Cardiac septum (tissue), 1 donor: Measurements from ENCODE around the gene ERCC2. TPM values are rescaled to one million over a fixed set of nuclear protein-coding genes. Genes with fewer than 3 reads are reported as not detected.
"Not testable (repeated sequence)": the region's sequence is repeated elsewhere in the genome, so short reads cannot be mapped to it uniquely, and the experiment has no call there.

Experiments
- DNase-seq: peaks from one replicate; pipeline ENCODE4 v3.0.0-alpha.2; 2020; ENCODE audit warnings: low spot score
- intact Hi-C: fragments of 100-400 bp; cut with DNase I; formaldehyde crosslinking; loops from one replicate; pipeline ENCODE4 v1.14.0; 2022
- long read RNA-seq: library from polyadenylated mRNA; unstranded; transcript quantifications from one replicate; pipeline ENCODE4 v2.0.0, GENCODE V29; 2021
- total RNA-seq: library from RNA; stranded (reverse); fragmentation: NEBNext Ultra II Directional; extraction: Animal tissue kit (Norgen Biotek cat#: 25700); gene quantifications from one replicate; pipeline ENCODE4 v1.2.1, GENCODE V29; 2021
- donor health status: DM: no; HTN: no; CAD: no.

ERCC2 gene
- total RNA-seq = 12.4 TPM
- long read RNA-seq, full-length matches to known transcripts = 6 of 10 reads
- long read RNA-seq, partial matches to known transcripts = 1 of 10 reads
- long read RNA-seq, other reads (novel, unspliced or antisense) = 3 of 10 reads

DNA sequence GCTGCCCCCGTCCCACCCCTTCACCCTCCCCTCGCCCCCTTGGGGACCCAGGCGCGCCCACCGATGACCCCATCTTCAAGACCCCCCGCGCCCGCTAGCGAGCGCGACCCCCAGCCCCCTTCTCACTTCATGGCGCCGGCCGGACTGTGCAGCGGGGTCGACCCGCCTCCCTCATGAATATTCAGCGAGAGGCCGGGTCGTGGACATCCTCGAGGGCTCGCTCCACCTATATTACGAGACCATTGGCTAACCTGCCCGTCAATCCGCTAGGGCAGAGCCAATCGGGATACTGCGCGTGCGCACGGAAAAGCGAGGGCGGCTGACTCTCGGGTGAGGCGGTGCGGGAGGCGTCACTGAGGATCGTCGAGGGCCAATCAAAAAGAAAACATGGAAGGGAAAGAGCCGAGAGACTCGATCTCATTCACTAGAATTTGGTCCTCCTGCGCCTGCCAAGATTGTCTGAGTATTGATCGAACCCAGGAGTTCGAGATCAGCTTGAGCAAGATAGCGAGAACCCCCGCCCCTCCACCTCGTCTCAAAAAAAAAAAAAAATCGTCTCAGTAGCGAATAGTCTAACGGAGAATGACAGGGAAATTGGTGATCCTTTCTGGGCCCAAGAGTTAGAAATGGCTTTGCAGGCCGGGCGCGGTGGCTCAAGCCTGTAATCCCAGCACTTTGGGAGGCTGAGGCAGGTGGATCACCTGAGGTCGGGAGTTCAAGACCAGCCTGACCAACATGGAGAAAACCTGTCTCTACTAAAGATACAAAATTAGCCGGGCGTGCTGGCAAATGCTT is at the start of gene ERCC2:
TSS of gene ERCC2 (minus strand) at position 164 of the 795 bp plus-strand sequence. CDS start at position 131, 33 bp downstream.
- intact Hi-C loops = no loop called here

DNA sequence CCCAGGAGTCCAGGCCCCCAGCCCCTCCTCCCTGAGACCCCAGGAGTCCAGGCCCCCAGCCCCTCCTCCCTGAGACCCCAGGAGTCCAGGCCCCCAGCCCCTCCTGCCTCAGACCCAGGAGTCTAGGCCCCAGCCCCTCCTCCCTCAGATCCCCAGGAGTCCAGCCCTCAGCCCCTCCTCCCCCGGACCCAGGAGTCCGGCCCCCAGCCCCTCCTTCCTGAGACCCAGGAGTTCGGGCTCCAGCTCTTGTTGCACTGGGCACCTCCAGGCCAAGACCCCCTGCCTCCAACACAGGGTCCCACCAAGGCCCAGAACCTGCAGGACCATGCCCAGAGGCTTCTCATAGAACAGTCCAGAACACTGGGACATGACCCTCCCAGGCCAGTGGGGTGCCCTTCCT is 49.5 kb upstream of the ERCC2 start:
- intact Hi-C loops = loop anchor here (10.0 kb wide), 1 partner anchor 225 kb away; no protein-coding TSS in a partner anchor
- DNase-seq = no peak

More for the DNA sequence above, at the start of gene ERCC2:
- peak; percentile 99 for DNase-seq

DNA sequence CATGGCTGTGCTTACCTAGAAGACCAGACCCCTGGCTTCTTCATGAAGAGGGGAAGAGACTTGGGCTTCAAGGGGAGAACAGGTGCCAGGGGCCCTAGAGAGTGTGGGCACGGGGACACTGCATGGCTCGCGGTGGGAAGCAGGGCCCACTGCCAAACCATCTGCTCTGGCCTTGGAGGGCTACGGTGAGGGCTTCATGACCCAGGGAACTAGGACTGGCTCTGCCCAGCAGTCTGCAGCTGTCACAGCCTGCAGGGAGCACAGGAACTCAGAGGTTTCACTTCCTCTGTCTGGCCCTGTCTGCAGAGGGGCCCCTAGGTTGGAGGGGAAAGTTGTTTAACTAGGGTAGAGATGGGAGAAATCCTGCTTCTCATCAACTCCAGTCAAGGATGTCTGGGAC is 49.0 kb upstream of the ERCC2 start:
- DNase-seq = no peak

DNA sequence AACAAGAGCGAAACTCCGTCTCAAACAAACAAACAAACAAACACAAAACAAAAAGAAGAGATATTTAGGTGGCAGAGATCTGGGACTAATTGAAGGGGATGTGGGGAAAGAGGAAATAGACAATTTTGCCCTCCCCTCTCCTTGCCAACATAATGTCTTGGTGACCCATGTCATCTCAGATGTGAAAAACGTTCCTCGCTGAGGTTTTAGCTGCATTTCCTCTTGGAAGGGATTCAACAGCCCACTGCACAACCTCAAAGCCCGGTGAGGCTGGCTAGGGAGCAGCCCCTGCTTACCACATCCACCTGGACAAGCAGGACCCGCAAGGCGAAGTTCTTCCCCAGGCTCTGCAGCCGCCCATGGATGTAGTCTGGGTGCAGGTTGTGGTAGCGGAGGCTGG is 48.4 kb upstream of the ERCC2 start:
- intact Hi-C loops = no loop called here
- no peak for DNase-seq

More for the DNA sequence above, 49.0 kb upstream of the ERCC2 start:
- intact Hi-C loops = no loop called here

DNA sequence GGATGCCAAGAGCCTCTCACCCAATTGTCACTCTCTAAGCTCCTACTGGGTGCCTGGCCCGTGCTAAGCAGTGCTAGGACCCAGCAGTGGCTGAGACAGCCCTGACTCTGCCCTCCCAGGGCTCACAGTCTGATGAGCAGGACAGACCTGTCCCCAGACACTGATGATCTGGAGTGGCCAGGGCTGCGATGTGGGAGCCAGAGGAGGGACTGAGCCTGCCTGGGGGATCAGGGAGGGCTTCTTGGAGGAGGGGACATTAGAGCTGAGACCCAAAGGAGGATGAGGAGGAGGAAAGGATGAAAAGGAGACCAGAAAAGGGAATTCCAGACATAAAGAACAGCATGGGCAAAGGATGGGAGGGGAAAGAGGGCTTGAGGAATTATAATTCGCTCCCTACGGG is 46.8 kb upstream of the ERCC2 start:
- no peak for DNase-seq
- intact Hi-C loops = no loop called here

DNA sequence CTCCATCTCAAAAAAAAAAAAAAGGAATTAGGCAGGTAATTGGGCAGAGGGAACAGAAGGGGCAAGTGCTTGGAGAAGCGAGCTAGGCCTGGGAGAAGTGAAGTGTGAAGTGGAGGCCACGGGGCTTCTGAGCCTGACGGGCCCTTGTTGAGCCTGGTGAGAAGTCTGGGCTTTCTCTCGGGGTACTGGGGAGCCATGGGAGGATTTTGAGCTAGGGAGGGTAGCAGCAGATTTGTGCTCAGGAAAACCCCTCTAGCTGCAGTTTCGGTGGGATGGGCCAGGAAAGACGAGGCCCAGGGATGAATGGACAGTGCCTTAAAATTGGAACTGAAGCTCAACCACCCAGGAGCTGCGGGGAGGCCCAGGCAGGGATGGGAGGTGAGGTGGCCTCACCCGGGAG is 44.1 kb upstream of the ERCC2 start:
- no peak for DNase-seq
- intact Hi-C loops = no loop called here

DNA sequence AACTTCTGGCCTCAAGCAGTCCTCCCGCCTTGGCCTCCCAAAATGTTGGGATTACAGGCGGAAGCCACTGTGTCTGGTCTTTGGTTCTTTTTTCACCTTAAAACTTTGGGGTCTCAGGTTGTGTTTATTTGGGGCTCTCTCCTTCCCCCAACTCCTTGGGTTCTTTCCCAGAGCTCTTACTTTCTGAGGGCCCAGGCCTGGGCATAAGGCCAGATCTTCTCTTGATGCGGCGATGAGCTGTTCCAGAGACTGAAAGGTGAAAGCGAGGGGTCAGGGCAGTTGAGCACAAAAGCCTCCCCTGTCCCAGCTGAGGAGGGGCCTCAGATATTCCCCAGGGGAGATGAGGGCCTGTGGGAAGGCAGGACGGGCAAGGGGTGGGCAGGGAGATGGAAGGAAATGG is 43.1 kb upstream of the ERCC2 start:
- DNase-seq = no peak
- intact Hi-C loops = no loop called here

DNA sequence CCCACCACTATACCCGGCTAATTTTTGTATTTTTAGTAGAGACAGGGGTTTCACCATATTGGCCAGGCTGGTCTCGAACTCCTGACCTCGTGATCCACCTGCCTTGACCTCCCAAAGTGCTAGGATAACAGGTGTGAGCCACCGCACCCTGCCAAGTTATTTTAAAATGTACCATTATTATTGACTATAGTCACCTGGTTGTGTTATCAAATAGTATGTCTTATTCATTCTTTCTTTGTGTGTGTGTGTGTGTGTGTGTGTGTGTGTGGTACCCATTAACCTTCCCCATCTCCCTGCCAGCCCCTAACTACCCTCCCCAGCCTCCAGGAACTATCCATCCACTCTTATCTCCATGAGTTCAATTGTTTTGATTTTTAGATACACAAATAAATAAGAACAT is 40.0 kb upstream of the ERCC2 start:
- intact Hi-C loops, DNase-seq: not testable (repeated sequence)

DNA sequence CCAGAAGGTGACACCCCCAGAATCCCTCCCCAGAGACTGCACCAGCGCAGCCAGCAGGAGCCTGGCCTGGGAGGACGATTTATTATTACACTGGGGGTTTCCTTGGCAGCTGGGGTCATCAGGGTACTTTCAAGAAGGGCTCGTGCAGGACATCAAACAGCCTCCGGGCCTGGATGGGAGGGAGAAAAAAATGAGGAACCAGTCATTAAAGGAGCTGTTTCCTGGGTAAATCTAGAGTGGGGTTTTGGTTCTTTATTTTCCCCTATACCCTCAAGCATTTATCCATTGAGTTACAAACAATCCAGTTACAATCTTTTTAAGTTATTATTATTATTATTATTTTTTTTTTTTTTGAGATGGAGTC is 39.2 kb upstream of the ERCC2 start:
- DNase-seq = no peak
- intact Hi-C loops = no loop called here

DNA sequence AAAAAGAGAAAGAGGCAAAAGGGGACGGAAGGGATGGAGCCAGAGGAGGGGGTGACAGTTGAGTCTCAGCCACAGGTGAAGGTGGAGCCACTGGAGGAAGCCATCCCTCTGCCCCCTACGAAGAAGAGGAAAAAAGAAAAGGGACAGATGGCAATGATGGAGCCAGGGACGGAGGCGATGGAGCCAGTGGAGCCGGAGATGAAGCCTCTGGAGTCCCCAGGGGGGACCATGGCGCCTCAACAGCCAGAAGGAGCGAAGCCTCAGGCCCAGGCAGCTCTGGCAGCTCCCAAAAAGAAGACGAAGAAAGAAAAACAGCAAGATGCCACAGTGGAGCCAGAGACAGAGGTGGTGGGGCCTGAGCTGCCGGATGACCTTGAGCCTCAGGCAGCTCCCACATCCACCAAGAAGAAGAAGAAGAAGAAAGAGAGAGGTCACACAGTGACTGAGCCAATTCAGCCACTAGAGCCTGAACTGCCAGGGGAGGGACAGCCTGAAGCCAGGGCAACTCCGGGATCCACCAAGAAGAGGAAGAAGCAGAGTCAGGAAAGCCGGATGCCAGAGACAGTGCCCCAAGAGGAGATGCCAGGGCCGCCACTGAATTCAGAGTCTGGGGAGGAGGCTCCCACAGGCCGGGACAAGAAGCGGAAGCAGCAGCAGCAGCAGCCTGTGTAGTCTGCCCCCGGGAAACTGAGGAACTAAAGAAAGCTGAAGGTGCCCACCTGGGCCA is 38.6 kb upstream of the ERCC2 start:
- intact Hi-C loops = no loop called here
- no peak for DNase-seq

DNA sequence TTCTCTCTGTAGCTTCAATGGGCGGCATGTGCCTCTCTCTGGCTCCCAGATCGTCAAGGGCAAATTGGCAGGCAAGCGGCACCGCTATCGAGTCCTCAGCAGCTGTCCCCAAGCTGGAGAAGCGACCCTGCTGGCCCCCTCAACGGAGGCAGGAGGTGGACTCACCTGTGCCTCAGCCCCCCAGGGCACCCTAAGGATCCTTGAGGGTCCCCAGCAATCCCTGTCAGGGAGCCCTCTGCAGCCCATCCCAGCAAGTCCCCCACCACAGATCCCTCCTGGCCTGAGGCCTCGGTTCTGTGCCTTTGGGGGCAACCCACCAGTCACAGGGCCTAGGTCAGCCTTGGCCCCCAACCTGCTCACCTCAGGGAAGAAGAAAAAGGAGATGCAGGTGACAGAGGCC is 37.7 kb upstream of the ERCC2 start:
- DNase-seq = no peak
- intact Hi-C loops = no loop called here

DNA sequence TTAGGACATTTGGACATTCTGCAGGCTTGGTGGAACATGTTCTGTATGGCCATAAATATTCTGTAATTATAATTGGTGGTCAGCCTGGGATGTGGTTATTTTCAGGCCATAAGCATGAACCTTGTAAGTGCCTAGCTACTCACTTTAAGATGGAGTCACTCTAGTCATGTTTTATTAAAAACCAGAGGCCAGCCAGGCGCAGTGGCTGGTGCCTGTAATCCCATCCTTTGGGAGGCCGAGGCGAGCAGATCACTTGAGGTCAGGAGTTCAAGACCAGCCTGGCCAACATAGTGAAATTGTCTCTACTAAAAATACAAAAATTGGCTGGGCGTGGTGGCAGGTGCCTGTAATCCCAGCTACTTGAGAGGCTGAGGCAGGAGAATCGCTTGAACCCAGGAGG is 37.2 kb upstream of the ERCC2 start:
- not testable (repeated sequence) for DNase-seq
- intact Hi-C loops = loop anchor here (2.0 kb wide), 1 partner anchor 15 kb away; the partner anchor contains the start of gene ERCC1

DNA sequence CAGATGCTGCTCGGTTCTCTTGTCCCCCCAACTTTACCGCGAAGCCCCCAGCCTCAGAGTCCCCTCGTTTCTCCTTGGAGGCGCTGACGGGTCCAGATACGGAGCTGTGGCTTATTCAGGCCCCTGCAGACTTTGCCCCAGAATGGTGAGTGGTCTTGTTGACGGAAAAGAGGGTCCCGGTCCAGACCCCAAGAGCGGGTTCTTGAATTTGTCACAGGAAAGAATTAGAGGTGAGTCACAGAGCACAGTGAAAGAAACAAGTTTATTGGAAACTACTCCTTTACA is 36.7 kb upstream of the ERCC2 start:
- DNase-seq = no peak
- intact Hi-C loops = loop anchor here (2.0 kb wide), 1 partner anchor 16 kb away; the partner anchor contains the start of gene ERCC1

DNA sequence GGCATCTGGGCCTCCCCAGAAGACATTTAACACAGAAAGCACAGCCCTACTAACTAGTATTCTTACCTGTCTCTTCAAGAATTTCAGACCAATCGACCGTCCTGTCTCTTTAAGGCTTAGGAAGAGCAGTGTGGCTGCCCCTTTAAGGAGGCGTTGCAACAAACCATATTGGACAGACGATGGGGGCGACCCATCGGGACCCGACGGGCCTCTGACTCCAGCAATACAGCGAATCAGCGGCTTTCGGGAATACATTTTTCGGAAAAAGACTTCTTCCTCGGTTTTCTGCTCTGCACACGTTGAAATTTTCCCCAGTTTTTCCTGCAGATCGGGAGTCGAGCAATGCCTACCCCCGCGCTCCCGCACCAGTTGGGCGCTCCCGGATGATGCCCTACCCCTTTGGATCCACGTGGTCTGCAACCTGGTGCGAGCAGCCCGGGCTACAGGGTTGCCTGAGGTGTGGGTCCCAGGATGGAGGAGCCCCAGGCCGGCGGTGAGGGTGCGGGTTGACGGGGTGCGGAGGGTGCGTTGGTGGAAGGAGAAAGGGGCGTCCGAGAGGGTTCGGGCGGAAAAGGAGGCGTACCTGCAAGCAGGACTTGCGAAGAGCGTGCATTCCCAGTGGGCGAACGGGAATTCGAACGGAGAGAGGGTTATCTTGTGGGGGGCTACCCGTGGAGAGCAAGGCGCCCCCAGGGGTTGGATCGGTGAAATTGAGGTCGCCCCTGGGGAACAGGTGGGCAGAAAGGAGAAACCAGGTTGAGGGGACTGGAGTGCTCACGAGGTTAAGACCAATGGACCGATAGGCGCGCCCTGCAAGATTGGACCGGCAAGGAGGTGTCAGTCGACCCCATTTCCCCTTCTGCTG is 36.1 kb upstream of the ERCC2 start, which contains the start of gene POLR1G:
TSS of gene POLR1G (plus strand) at position 419 of the 865 bp plus-strand sequence. CDS start at position 472, 53 bp downstream.
- DNase-seq = peak; percentile 90
- intact Hi-C loops = loop anchor here (2.0 kb wide), 1 partner anchor 16 kb away; the partner anchor contains the start of gene ERCC1

DNA sequence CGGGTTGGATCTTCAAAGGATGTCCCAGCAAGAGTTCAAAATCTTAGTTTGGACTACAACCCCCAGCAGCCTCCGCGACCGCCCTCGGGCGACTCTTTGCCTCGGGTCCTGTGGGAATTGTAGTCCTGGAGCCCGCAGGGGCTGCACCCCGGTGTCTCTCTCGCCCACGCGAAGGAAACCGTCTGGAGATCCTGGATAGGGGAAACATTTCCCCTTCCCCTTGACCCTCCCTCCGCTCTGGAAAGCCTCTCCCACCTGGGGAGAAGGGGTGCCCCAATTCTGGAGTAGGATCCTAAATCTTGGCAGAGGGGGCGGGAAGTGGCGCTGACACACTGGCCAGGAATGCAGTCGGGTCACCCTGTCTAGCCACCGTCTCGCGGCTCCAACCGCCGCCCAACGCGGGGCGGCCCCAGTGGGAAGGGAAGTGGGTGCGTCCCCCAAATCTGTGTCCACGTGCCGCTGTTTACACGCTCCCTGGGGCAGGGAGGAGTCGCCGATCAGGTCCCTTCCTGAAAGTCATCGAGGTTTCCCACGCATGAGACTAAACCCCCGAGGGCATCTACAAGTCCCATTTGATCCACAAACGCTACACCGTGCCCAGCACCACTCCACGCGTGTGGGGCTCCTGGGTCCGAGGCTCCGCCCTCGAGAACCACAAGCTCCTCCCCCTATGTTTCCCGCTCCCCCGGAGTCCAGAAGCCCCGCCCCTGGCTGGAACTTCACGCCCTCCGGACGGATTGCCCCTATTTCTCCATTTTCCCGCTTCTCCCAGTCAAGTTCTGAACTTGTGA is 35.3 kb upstream of the ERCC2 start:
- DNase-seq = peak; percentile 94
- intact Hi-C loops = loop anchor here (2.0 kb wide), 1 partner anchor 17 kb away; the partner anchor contains the start of gene ERCC1

DNA sequence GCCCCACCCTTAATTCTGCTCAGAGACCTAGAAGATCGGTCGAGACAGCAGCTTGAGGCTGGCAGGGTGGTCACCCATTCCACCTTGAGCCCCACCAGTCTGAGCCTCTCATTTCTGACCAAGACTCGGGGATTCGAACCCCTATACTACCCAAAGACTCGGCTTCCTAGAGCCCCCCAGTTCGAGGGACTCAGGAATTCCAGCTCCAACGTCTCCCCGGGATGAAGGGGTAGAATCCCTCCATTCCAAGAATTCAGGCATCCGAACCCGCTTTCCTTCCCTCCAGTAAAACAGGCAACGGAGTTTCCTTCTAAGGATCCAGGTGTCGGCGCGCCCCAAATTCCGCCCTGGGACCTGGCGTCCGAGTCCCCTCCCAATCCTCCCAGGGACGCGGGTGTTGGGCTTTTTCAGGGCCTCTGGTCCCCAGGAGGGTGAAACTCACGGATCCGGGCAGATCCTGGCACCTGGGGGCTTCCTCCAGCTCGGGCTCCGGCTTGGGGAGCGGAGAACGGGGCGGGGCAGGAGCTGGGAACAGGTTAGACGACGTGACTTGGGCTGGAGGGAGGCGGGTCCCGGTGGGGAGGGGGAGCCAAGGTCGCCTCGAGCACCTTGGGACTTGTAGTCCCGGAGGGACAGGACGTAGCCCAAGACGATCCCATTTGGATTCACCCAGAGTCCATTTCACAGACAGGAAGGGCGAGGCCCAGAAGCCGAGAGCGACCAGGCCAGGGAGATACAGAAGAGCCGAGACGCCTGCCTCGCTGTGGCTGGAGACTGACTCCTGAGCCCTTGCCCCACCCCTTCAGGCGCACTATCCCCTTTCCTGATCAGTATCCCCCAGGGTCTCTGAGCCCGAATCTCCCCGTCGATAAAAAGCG is 34.4 kb upstream of the ERCC2 start, which contains the start of gene PPP1R13L:
TSS of gene PPP1R13L (minus strand) at position 513 of the 878 bp plus-strand sequence. CDS start 6,751 bp downstream, outside the sequence.
- DNase-seq = peak; percentile 93
- intact Hi-C loops = no loop called here

DNA sequence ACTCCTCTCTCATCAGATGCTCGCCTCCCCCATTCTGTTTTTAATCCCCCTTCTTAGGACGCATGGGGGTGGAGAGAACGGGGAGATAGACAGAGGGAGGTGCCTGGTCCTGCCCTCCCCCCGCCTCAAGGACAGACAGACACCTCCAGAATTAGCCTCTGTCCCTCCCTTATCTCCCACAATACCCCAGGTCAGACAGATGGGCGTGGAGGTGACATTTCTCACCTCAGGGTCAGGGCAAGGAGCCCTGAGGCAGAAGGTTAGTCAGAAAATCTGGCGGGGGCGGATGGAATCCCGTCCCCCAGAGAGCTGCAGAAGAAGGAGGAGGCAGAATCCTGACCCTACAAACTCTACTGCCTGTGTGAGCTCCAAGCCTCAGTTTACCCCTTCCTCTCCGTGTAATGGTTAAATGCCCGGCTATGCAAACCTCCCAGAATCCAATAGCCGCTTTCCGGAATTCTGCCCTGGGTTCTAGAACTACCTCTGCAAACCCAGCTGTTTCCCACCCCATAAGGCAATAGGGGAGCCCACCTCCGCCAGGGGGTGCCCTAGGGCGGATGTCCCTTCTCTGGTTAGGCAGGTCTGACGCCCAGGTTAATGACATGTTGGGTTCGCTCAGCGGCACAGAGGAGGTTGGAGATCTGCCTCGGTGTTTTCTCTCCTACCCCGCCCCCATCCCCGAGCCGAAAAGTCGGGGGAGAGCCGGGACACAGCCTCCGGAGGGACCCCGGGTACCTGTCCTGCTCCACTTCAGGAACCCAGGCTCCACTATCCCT is 33.6 kb upstream of the ERCC2 start:
- no peak for DNase-seq
- intact Hi-C loops = no loop called here
